HG02798 (cell line): ENCODE data around the gene HACL1.
A peak's percentile ranks its signal among the peaks of the same experiment; 100 is the strongest.
"Not testable (repeated sequence)": the region's sequence is repeated elsewhere in the genome, so short reads cannot be mapped to it uniquely, and the experiment has no call there.

Source experiments
- ATAC-seq: cut with Tn5 transposase; IDR thresholded peaks from one replicate; pipeline ENCODE4 v1.9.1; 2021; ENCODE audit warnings: mild to moderate bottlenecking; ENCODE audit not compliant: unreplicated experiment, poor library complexity

Gene HACL1

GRCh38 chr3:15630646-15631350, 29.4 kb upstream of the HACL1 start:
- ATAC-seq, result peak; percentile 55

GRCh38 chr3:15629860-15630597, 28.7 kb upstream of the HACL1 start:
- ATAC-seq, result peak; percentile 97

- no peak for ATAC-seq
These were observed 27.6 kb upstream of the HACL1 start for GRCh38 chr3:15628967-15629366.

- no peak for ATAC-seq
These were observed 22.4 kb upstream of the HACL1 start for GRCh38 chr3:15623535-15624440.

GRCh38 chr3:15619659-15620464, 18.5 kb upstream of the HACL1 start:
- ATAC-seq, result not testable (repeated sequence)

- ATAC-seq, result no peak
These were observed 14.7 kb upstream of the HACL1 start for GRCh38 chr3:15616053-15616452.

GRCh38 chr3:15614958-15615357, 13.6 kb upstream of the HACL1 start:
- ATAC-seq, result no peak

- no peak for ATAC-seq
These were observed 10.6 kb upstream of the HACL1 start for GRCh38 chr3:15612001-15612400.

- ATAC-seq, result no peak
These were observed 9.6 kb upstream of the HACL1 start for GRCh38 chr3:15611018-15611417.

- ATAC-seq, result no peak
These were observed 8.9 kb upstream of the HACL1 start for GRCh38 chr3:15610082-15610759.

GRCh38 chr3:15606434-15606891, 5.1 kb upstream of the HACL1 start:
- ATAC-seq, result no peak

GRCh38 chr3:15604584-15604983, 3.2 kb upstream of the HACL1 start:
- not testable (repeated sequence) for ATAC-seq

GRCh38 chr3:15602816-15603215, 1.4 kb upstream of the HACL1 start:
- ATAC-seq, result not testable (repeated sequence)

- ATAC-seq, result peak; percentile 16
These were observed 772 bp upstream of the HACL1 start for GRCh38 chr3:15602146-15602536.

GRCh38 chr3:15601046-15601398, 347 bp downstream of the HACL1 start:
- ATAC-seq, result peak; percentile 6

GRCh38 chr3:15595955-15596354, 5.4 kb downstream of the HACL1 start:
- ATAC-seq, result no peak

GRCh38 chr3:15592968-15593367, 8.4 kb downstream of the HACL1 start:
- ATAC-seq, result no peak

- no peak for ATAC-seq
These were observed 9.4 kb downstream of the HACL1 start for GRCh38 chr3:15591928-15592327.

GRCh38 chr3:15591242-15591641, 10.1 kb downstream of the HACL1 start:
- no peak for ATAC-seq
